HG03108 (cell line): Measurements from ENCODE around the gene MMRN2.

Source experiments
- ATAC-seq: cut with Tn5 transposase; IDR thresholded peaks from one replicate; pipeline ENCODE4 v1.9.1; 2021; ENCODE audit warnings: moderate library complexity; ENCODE audit not compliant: unreplicated experiment

MMRN2 gene

GRCh38 chr10:86970162-86970981 lies 13.0 kb upstream of the MMRN2 start:
- no peak for ATAC-seq

DNA sequence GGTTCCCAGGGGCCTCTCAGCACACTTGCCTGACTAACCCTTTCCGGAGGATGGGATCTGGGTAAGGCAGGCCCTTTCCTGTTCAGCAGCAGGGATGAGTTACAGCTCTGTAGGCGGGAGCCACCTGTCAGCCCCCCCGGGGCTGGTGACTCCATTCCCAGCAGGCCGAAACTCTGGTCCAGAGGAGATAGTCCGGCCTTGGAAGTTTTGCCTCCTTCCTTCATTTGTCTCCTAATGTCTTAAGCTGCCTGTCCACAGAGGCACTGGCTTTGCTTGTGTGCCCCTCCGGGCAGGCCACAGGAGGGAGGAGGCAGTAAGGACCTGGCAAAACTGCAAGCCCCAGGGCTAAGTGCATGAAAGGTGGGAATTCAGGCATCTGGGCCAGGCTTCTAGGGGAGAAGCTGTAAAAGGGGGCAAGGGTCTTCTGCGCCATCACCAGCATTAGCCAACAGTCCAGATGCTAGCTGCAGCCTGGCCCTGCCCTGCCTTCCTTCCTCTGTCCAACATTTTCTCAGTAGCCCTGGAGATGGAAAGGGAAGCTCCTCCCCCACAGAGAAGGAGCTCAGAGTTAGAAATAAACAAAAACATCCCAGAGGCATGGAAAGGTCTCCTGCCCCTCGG lies 12.1 kb upstream of the MMRN2 start:
- no peak for ATAC-seq

- no peak for ATAC-seq
These were observed 11.6 kb upstream of the MMRN2 start for GRCh38 chr10:86968994-86969355.

DNA sequence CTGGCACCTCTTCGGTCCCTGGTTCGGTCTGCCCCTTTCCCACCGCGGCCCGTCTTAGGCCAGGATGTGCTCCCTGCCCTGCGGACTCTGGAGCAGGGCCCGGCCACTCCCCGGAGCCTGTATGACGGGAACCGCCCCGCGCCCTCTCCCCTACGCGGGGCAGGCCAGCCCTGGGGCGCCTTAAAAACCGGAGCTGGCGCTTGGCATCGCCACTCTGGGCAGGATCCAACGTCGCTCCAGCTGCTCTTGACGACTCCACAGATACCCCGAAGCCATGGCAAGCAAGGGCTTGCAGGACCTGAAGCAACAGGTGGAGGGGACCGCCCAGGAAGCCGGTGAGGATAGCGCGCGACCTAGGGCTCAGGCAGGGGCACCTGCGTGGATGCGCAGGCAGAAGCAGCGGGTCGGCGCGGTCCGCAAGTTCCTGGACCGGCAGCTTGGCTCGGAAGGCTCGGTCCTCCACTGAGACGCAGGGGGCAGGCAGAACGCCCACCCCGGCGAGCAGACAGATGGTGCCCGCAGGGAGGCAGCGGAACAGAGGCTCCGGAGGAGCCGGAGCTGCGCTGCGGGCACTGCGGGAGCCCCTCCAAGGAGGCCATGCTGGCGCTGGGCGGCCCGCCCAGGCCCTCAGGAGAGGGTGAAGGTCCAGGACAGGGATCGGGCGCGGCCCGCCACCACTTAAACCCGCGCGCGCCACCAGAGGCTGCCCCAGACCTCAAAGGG lies 11.0 kb upstream of the MMRN2 start, which contains the start of gene ADIRF:
Gene ADIRF (plus strand): TSS at position 212 of the 723 bp plus-strand sequence. CDS start 63 bp downstream, at position 275.
- no peak for ATAC-seq

DNA sequence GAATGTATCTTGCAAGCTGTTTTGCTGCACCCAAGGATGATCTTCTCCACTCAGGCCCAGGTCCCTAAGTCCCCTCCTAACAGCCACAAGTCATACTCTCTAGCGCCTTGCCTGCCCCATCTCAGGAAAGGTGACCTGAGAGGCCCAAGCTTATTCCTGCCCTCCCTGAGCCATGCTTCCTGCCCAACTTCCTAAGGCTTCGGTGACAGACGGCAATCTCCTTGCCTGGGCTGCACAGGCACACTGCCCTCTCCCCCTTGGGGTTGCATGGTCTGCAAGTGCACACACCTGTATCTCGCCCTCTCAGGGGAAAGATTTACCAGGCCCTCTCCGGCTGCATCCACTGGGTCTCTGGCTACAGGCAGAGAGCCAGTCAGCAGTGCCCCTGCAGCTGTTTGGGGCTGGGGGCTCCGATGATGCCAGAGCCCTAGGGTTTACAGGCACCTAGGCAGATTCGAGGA lies 10.1 kb upstream of the MMRN2 start:
- ATAC-seq, result no peak

GRCh38 chr10:86965986-86966654 lies 8.7 kb upstream of the MMRN2 start:
- ATAC-seq, result no peak

DNA sequence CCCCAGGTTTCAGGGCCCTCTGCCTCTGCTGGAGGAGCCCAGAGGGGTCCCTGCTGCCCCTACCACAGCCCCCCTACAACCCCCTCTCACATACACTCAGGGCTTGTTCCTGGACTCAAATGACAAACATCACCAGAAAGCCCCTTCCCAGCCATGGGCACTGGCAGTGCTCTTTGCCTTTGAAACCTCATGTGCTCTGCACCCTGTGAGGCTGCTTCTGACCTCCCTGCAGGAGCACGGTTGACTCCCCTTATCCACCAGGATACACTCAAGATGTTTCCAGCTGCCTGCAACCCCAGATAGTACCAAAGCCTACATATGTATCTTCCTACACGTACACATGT lies 7.4 kb upstream of the MMRN2 start:
- no peak for ATAC-seq

- ATAC-seq, result no peak
These were observed 6.8 kb upstream of the MMRN2 start for GRCh38 chr10:86964061-86964846.

DNA sequence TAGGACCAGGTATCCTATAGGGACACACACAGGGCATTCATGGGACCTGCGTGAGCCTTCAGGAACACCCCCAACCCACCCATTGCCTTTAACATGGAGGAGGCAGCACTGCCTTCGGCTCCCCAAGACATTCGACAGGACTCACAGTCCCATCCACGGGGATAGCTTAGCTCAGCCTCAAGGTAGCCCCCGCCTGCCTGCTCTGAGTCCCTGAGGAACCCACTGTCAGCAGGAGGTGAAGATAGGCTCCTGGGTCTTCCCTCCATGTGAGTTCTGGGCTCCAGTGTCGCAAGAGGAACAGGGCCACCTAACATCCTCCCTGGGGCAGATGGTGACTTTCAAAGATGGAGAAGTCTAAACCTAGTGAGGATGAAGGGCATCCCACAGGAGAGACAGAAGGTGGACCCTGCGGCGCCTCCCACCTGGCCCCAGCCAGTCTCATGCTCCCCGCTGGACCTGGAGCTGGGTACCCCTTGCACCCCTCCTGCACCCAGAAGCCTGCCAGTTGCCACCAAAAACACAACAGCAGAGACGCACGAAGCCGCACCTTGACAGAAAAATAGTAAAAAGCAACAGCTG lies 6.0 kb upstream of the MMRN2 start:
- ATAC-seq, result no peak

DNA sequence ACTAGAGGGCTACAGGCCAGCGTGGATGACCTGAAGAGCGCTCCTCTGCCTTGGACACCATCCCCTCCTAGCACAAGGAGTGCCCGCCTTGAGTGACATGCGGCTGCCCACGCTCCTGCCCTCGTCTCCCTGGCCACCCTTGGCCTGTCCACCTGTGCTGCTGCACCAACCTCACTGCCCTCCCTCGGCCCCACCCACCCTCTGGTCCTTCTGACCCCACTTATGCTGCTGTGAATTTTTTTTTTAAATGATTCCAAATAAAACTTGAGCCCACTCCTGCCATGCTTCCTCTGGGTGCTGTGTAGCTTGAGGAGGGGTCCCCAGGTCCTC lies 5.5 kb upstream of the MMRN2 start:
- no peak for ATAC-seq

- ATAC-seq, result no peak
These were observed 4.9 kb upstream of the MMRN2 start for GRCh38 chr10:86962136-86962980.

DNA sequence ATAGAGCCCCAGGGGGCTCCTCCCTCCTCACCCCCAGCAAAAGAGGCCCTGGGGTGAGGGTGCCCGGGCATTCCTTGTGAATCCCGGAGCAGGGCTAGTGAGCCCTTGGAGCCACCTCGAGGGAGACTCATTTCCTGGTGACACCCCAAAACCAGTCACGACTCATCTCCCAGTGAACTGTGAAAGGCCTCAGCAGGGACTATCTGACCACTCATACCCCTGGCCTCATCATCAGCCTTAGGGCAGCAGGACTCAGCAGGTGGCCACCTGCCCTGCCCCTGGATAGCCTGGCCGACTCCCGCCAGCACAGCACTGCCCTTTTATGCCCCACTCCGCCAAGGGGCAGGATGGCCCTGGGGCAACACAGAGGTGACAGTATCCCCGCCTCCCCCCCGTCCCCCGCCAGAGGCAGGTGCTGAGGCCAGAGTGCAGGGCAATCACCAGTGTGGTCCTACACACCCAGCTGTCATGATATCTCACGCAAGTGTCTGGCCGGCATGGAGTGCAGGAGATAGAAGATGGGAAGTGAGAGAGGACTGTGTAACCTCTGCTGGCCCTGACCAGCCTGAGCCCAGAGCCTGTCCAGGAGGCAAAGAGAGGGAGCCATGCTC lies 4.2 kb upstream of the MMRN2 start:
- ATAC-seq, result no peak

- ATAC-seq, result no peak
These were observed 3.5 kb upstream of the MMRN2 start for GRCh38 chr10:86960863-86961434.

DNA sequence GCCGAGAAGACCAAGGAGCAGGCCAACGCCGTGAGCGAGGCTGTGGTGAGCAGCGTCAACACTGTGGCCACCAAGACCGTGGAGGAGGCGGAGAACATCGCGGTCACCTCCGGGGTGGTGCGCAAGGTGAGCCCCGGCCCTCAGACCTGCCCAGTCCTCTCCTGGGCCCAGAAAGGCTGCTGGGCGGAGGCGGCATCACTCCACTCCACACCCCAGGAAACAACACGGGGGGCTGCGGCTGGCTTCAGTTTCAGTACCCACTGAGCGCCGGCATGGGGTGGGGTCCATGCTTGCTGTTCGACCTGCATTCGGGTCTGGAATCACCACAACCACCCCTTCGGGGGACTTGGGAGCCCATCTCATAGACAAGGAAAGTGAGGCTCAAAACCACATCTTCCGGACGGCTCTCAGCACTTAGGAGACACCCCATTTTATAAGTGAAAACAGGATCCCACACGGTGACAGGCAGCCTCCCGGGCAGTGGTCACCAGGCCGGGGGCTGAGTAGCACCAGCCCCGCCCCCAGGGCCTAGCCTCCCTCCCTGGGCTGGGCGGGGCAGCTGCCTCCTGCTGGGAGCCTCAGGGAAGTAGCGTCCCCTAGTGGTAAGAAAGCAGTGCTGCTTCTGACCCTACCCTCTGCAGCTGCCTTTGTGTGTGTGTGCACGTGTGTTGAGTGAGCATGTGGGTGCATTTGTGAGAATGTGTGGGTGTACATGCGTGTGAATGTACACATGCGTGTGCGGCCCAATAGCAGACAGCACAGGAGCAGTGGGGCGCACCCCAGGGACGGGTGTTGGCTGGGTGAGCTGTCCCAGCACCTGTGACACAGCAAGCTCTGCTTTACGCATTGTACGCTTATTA lies 2.8 kb upstream of the MMRN2 start:
- ATAC-seq, result peak; percentile 49

DNA sequence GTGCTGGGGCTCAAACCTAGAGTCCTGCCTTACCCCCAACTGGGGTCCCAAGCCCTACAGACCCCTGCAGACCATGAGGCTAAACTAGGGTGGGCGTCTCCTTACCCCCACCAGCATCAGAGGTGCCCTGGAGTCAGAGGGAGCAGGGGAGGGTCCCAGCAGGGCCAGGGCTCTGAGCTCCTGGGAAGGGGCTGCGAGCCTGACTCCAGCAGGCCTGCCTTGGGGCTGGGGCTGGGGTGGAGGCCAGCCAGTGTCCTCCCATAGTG lies 2.3 kb upstream of the MMRN2 start:
- no peak for ATAC-seq

DNA sequence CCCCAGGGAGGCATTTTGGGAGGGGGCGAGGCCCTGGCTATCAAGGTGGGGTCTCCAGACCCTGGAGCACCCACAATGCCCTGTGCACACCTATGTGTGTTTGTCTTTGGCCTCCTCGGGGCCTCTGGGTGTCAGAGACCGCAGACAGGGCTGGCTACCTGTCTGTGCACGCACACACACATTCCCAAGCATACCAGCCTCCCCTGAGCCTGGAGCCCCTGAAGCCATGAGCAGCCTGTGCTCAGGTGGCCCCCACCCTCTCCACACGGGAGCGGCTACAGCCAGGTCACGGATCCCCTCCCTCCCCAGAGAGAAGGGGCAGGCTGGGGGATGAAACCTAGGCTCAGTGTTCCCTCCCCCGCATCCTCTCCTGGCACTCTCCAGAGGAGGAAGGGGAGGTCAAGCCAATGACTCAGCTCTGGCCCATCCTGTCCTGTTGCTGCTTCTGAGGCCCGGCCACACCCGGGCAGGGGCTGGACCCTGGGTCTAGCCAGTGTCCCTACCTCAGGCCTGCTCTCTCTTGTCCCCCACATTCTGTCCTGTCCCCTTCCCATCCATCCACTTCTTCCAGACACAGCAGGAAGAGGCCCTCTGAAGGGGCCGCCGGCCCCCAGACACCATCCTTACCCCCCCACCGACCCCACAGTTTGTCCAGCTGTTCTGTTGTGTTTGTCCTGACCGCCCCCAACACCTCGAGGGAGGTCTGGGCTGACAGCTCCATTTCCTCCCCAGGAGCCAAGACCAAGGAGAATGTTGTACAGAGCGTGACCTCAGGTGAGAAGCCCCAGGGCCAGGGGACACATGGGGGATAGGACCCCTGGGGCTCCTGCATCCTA lies 1.7 kb upstream of the MMRN2 start:
- ATAC-seq, result no peak
